Upper lobe of left lung (tissue), 6 donors: ENCODE results near the gene KIF22. TPM values are rescaled to one million over a fixed set of nuclear protein-coding genes. Genes with fewer than 3 reads are reported as not detected.
A peak's percentile ranks its signal among the peaks of the same experiment; 100 is the strongest.
"Not testable (repeated sequence)": the region's sequence is repeated elsewhere in the genome, so short reads cannot be mapped to it uniquely, and the experiment has no call there.

Experiments used
- ATAC-seq, 2 donors: fragments of 200-7000 bp; cut with Tn5 transposase; one replicate each; pipeline ENCODE4 v1.9.1; 2022; ENCODE audit warnings: mild to moderate bottlenecking in 2 of 2, moderate library complexity in 2 of 2; ENCODE audit not compliant: low FRiP score in 2 of 2
- DNase-seq, 2 donors: peaks; one replicate each; pipeline ENCODE4 v3.0.0-alpha.2; 2019 to 2020
- H3K27ac ChIP-seq, 4 donors: fragments of 200-600 bp; sonication (generic); one replicate each; pipeline ENCODE4 v1.5.1; 2016 to 2019
- H3K27me3 ChIP-seq, 4 donors: fragments of 200-600 bp; sonication (generic); one replicate each; pipeline ENCODE4 v1.5.1; 2017 to 2019
- H3K36me3 ChIP-seq, 4 donors: fragments of 200-600 bp; sonication (generic); one replicate each; pipeline ENCODE4 v1.5.1; 2016 to 2019
- H3K4me1 ChIP-seq, 4 donors: fragments of 200-600 bp; sonication (generic); one replicate each; pipeline ENCODE4 v1.5.1; 2018 to 2019
- H3K4me3 ChIP-seq, 4 donors: fragments of 200-600 bp; sonication (generic); one replicate each; pipeline ENCODE4 v1.5.1; 2017 to 2019; ENCODE audit warnings: mild to moderate bottlenecking in 2 of 4, moderate library complexity in 1 of 4
- H3K9me3 ChIP-seq, 4 donors: fragments of 200-600 bp; sonication (generic); one replicate each; pipeline ENCODE4 v1.5.1; 2018 to 2019
- CTCF ChIP-seq, 6 experiments: fragments of 450-650 bp in 4 of 6; fragments of 200-600 bp in 2 of 6; sonication (generic) in 2 of 6; IDR thresholded peaks; one replicate each; pipeline ENCODE4 v1.5.1; 2016 to 2019; ENCODE audit warnings: antibody characterized with exemption in 6 of 6
- EP300 ChIP-seq, 4 donors: sonication (generic); formaldehyde crosslinking; IDR thresholded peaks; one replicate each; pipeline ENCODE4 v1.5.1; 2017; ENCODE audit warnings: antibody characterized with exemption in 4 of 4, control low read depth in 2 of 4
- POLR2A ChIP-seq, 4 donors: fragments of 450-650 bp; IDR thresholded peaks; one replicate each; pipeline ENCODE4 v1.5.1; 2016 to 2017; ENCODE audit warnings: antibody characterized with exemption in 4 of 4, mild to moderate bottlenecking in 2 of 4
- POLR2AphosphoS5 ChIP-seq, 2 donors: sonication (generic); formaldehyde crosslinking; IDR thresholded peaks; one replicate each; pipeline ENCODE4 v1.5.1; 2017; ENCODE audit warnings: antibody characterized with exemption in 2 of 2
- WGBS, 2 donors: methylation state at CpG; one replicate each; pipeline ENCODE4 v1.1.5; 2017 to 2018; 5-methylcytosine and 5-hydroxymethylcytosine counted together
- total RNA-seq, 6 donors: library from RNA; depleted of rRNA in 4 of 6; stranded (reverse); fragments of >200 nt in 4 of 6; gene quantifications; one replicate each; pipeline versions ENCODE4 v1.1.0 to v1.2.1, GENCODE V29; 2016 to 2021
- donor health status: DM: no; HTN: no; CAD: no; lungs with moderate emphysema.
- donor health status: DM: no; HTN: yes; CAD: no; lungs with severe emphysema.

Gene KIF22
- total RNA-seq, 6 donors from 2014 or later = 9.1 to 43.5 (median 26.6) TPM

GRCh38 chr16:29784901-29785500 is 5.5 kb upstream of the KIF22 start:
- Histone ChIP-seq H3K27ac (peak overlapping the region in 1 of 4 donors; percentile 11), H3K9me3 (no peaks in the 10 kb centered on the region), H3K27me3 (no peaks in the 10 kb centered on the region), H3K4me3 (peak overlapping the region in 2 of 4 donors; percentile 23 to 27), H3K36me3 (no peaks in the 10 kb centered on the region), H3K4me1 (peaks cover 6 to 21% (median 8%) of the 10 kb centered on the region in 4 donors)
- WGBS, 2 donors = 36 to 48% methylated on average over 23 to 38 of the region's 38 CpGs
- DNase-seq = peak; percentile 68 to 94
- TF ChIP-seq POLR2AphosphoS5 (IDR thresholded peaks at IDR 0.05) (no peak), CTCF (IDR thresholded peaks at IDR 0.05) (peak; percentile 73 to 79 (median 76)), EP300 (IDR thresholded peaks at IDR 0.05) (no peak), POLR2A (IDR thresholded peaks at IDR 0.05) (no peak)
- peak; percentile 74 to 95 for ATAC-seq

- not testable (repeated sequence) for H3K27ac ChIP-seq, H3K27me3 ChIP-seq, H3K4me3 ChIP-seq, ATAC-seq, H3K9me3 ChIP-seq, H3K36me3 ChIP-seq, DNase-seq
- WGBS, 2 donors = 77% methylated on average over 4 of the region's 4 CpGs
- H3K4me1 ChIP-seq = peaks cover 17 to 36% (median 18%) of the 10 kb centered on the region in 4 donors
Measured at GRCh38 chr16:29787155-29787554, 3.4 kb upstream of the KIF22 start.

GRCh38 chr16:29789775-29790182 is 772 bp upstream of the KIF22 start:
- DNase-seq (peak in 1 of 2 donors; percentile 60), ATAC-seq (peak; percentile 13 to 54)
- Histone ChIP-seq H3K4me1 (peaks cover 17 to 32% (median 18%) of the 10 kb centered on the region in 4 donors), H3K4me3 (peak overlapping the region; percentile 23 to 86 (median 84)), H3K27me3 (no peaks in the 10 kb centered on the region), H3K9me3 (no peaks in the 10 kb centered on the region), H3K36me3 (no peaks in the 10 kb centered on the region), H3K27ac (peak overlapping the region; percentile 89 to 93 (median 90))
- 67 to 92% methylated on average over 6 to 20 of the region's 20 CpGs for WGBS, 2 donors
- TF ChIP-seq POLR2AphosphoS5 (IDR thresholded peaks at IDR 0.05) (no peak), EP300 (IDR thresholded peaks at IDR 0.05) (no peak), POLR2A (IDR thresholded peaks at IDR 0.05) (no peak)

- ATAC-seq = peak in 1 of 2 donors; percentile 26
- Histone ChIP-seq H3K36me3 (no peaks in the 10 kb centered on the region), H3K4me1 (peaks cover 15 to 24% (median 17%) of the 10 kb centered on the region in 4 donors), H3K27me3 (no peaks in the 10 kb centered on the region), H3K27ac (peak overlapping the region in 3 of 4 donors; percentile 54 to 90 (median 90)), H3K9me3 (no peaks in the 10 kb centered on the region), H3K4me3 (peak overlapping the region; percentile 83 to 89 (median 86))
- TF ChIP-seq POLR2AphosphoS5 (IDR thresholded peaks at IDR 0.05) = no peak
- no peak for TF ChIP-seq POLR2A (IDR thresholded peaks at IDR 0.05)
- TF ChIP-seq CTCF (IDR thresholded peaks at IDR 0.05) = no peak
- TF ChIP-seq EP300 (IDR thresholded peaks at IDR 0.05) = no peak
- WGBS, 2 donors = 3 to 4% methylated on average over 27 of the region's 31 CpGs
- DNase-seq = no peak
Measured at GRCh38 chr16:29790949-29791844, 646 bp downstream of the KIF22 start.

GRCh38 chr16:29791845-29792807 is 1.6 kb downstream of the KIF22 start:
- 69 to 74% methylated on average over 9 of the region's 9 CpGs for WGBS, 2 donors
- no peaks in the 10 kb centered on the region for H3K27me3 ChIP-seq
- no peak for ATAC-seq
- H3K36me3 ChIP-seq = peaks cover 0 to 2% (median under 1%) of the 10 kb centered on the region in 4 donors
- peak overlapping the region in 2 of 4 donors; percentile 83 to 86 for H3K4me3 ChIP-seq
- H3K27ac ChIP-seq = no peak overlapping the region
- no peaks in the 10 kb centered on the region for H3K9me3 ChIP-seq
- H3K4me1 ChIP-seq = peaks cover 15 to 24% (median 17%) of the 10 kb centered on the region in 4 donors
- no peak for DNase-seq
- TF ChIP-seq EP300 (IDR thresholded peaks at IDR 0.05) (no peak), POLR2AphosphoS5 (IDR thresholded peaks at IDR 0.05) (no peak), POLR2A (IDR thresholded peaks at IDR 0.05) (no peak), CTCF (IDR thresholded peaks at IDR 0.05) (no peak)

- WGBS, 2 donors = 90% methylated on average over 18 of the region's 18 CpGs
Measured at GRCh38 chr16:29793153-29793552, 2.6 kb downstream of the KIF22 start.

More at GRCh38 chr16:29793153-29793552, 2.6 kb downstream of the KIF22 start:
- H3K27ac ChIP-seq, H3K36me3 ChIP-seq, ATAC-seq, DNase-seq, H3K4me3 ChIP-seq, H3K9me3 ChIP-seq, H3K27me3 ChIP-seq: not testable (repeated sequence)
- peaks cover 15 to 24% (median 17%) of the 10 kb centered on the region in 4 donors for H3K4me1 ChIP-seq
